Mesothelial cell of epicardium (in vitro differentiated cells): ENCODE data around the gene LRRC3B. TPM values are rescaled to one million over a fixed set of nuclear protein-coding genes. Genes with fewer than 3 reads are reported as not detected.
A peak's percentile ranks its signal among the peaks of the same experiment; 100 is the strongest.

Experiments used
- DNase-seq, 2 experiments: peaks; one replicate each; pipeline ENCODE4 v3.0.0; 2021; ENCODE audit warnings: low spot score in 2 of 2; ENCODE audit not compliant: unreplicated experiment in 2 of 2
- H3K27ac Mint-ChIP-seq: 2 replicates; pipeline ENCODE4 v1.8.0; 2021; ENCODE audit warnings: mixed read lengths
- H3K27me3 Mint-ChIP-seq: 2 replicates; pipeline ENCODE4 v1.8.0; 2021; ENCODE audit warnings: low read depth, mixed read lengths
- H3K36me3 Mint-ChIP-seq: 2 replicates; pipeline ENCODE4 v1.8.0; 2021; ENCODE audit warnings: mixed read lengths
- H3K4me1 Mint-ChIP-seq: 2 replicates; pipeline ENCODE4 v1.8.0; 2021; ENCODE audit warnings: mixed read lengths
- H3K4me3 Mint-ChIP-seq: 2 replicates; pipeline ENCODE4 v1.8.0; 2021; ENCODE audit warnings: mild to moderate bottlenecking, moderate library complexity, mixed read lengths
- H3K9me3 Mint-ChIP-seq: 2 replicates; pipeline ENCODE4 v1.8.0; 2021; ENCODE audit warnings: mixed read lengths
- total RNA-seq: library from RNA; stranded (reverse); gene quantifications from 3 replicates; pipeline ENCODE4 v1.2.1, GENCODE V29; 2021
- TF ChIP-seq, protein P1 (sequence below): fragments of 200-600 bp; sonication (generic); IDR thresholded peaks from one replicate; pipeline ENCODE4 v1.5.0; 2021; ENCODE audit warnings: antibody characterized with exemption; ENCODE audit not compliant: unreplicated experiment

Gene LRRC3B
- total RNA-seq, 1 donor from 2014 or later = 0.34 TPM

DNA sequence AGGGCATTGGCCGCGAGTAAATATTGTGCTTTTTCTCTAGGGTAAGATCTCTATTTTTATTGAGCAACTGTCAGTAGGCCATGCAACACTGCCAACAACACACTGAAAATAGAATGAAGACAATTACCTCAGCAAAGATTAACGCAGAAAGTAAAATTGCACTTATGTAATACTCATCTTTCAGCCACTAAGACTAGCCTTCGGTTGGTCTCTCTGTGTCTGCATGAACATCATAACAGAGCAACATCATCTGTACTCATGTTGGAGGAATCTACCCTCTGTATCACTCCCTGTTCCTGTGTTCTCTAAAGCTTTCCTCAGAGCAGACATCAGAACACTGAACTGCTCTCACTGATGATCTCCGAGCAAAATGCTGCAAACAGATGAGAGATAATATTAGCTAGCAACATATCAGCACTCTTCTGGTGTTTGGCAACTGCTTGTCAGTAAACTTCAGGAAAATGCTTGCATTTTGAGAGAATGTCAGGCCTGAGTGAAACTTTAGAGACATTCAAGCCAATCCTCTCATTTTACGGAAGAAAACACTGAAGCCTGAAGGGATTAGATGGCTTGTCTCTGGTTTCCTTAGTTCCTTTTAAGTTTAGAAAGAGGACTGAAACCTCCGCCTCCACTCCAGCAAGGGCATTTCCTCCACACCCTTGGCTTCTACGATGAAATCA lies 8.4 kb upstream of the LRRC3B start:
- Mint-ChIP-seq H3K4me1 (no peaks in the 10 kb centered on the region), H3K36me3 (no peaks in the 10 kb centered on the region), H3K9me3 (no peaks in the 10 kb centered on the region), H3K4me3 (no peak overlapping the region), H3K27ac (no peak overlapping the region), H3K27me3 (peaks cover 44% of the 10 kb centered on the region)
- TF ChIP-seq, protein P1, sequence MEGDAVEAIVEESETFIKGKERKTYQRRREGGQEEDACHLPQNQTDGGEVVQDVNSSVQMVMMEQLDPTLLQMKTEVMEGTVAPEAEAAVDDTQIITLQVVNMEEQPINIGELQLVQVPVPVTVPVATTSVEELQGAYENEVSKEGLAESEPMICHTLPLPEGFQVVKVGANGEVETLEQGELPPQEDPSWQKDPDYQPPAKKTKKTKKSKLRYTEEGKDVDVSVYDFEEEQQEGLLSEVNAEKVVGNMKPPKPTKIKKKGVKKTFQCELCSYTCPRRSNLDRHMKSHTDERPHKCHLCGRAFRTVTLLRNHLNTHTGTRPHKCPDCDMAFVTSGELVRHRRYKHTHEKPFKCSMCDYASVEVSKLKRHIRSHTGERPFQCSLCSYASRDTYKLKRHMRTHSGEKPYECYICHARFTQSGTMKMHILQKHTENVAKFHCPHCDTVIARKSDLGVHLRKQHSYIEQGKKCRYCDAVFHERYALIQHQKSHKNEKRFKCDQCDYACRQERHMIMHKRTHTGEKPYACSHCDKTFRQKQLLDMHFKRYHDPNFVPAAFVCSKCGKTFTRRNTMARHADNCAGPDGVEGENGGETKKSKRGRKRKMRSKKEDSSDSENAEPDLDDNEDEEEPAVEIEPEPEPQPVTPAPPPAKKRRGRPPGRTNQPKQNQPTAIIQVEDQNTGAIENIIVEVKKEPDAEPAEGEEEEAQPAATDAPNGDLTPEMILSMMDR = no peak
- DNase-seq = no peak

DNA sequence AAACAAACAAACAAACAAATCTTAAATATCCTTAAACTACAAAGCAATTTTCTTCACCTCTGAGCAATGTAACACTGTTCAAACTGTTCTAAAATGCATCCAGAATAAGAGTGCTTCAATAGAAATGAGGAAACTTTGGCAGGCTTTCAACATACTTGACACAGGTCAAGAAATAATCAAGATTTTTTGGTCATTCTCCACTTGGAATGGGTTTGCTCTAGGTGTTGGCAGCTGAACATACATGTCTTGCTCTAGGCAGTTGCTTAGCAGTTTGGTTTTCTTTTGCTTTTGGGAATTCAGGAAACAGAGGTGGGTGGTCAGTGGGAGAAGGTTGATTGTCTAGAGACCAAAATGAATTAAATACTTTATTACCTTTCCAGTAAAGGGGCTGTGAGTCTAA lies 1.4 kb upstream of the LRRC3B start:
- Mint-ChIP-seq H3K4me1 (peaks cover 30% of the 10 kb centered on the region), H3K9me3 (no peaks in the 10 kb centered on the region), H3K4me3 (no peak overlapping the region), H3K36me3 (no peaks in the 10 kb centered on the region), H3K27me3 (peaks cover 92% of the 10 kb centered on the region), H3K27ac (no peak overlapping the region)
- DNase-seq = no peak
- TF ChIP-seq, protein P1 = no peak

DNA sequence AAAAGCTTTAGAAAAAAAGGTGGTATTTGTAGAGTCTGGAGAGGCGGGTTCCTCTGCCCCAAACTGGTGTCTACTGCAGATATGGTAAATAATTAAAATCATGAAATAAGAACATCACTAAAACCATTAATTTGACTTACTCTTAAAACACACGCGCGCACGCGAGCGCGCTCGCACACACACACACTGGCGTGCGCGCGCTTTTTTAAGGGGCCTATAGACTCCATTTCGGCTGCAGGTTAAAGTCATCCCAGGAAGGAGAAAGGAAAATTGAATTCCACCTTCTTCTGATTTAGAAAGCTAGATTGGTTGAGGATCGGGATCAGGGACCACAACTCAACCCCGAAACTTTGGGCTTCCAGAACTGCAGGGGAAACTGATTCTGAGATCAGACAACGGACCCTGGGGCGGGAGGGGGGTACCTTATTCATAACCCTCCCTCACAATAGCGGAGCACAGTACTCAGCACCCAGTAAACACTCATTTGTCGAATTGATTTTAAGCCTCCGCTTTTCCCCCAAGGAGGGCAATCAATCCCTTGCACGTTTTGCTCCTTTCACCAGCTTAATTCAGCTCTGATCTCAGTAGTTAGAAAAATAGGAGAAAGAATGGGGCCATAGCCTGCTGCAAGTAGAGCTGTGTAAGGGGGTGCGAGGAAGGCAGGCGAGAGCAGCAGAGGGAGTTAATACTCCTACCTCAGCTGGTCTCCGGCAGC lies 509 bp upstream of the LRRC3B start:
- Mint-ChIP-seq H3K9me3 (no peaks in the 10 kb centered on the region), H3K27me3 (peaks cover 88% of the 10 kb centered on the region), H3K4me1 (peaks cover 30% of the 10 kb centered on the region), H3K27ac (no peak overlapping the region), H3K36me3 (no peaks in the 10 kb centered on the region), H3K4me3 (peak overlapping the region; percentile 72)
- DNase-seq = no peak
- TF ChIP-seq, protein P1 = no peak

DNA sequence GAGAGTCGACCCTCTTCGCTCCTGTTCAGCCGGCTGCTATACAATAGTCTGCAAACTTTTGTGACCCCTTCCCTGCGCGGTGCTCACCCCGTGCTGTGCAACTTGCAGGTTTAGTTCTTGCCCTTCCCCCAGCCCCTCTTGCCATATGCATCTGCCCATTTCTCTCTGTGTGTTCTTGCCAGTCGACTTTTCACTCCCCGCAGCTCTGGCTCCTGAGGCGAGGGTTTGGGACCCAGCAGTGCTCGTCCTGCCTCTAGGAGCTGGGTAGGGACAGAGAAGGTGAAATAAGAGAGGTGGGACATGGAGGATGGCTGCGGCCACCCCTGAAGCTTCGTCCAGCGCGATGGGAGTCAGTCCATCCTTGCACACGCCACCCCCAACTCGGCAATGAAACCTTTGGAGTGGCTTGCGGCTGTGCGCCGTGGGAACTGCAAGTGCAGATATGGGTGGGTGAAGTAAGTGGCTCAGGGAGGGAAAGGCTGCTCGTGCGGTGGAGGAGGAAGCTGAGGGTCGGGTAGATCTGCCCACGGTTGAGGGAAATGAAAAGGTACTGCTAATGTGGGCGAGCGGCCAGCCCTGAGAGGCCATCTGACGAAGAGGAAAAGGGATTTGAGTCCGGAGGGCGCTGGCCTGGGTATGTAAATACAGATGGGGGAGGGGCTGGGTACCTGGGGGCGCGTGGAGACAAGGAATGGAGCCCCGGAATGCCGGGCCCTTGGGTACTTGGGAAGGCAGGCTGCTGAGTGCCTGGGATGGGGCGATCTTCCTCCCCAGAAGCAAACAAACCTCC lies 1.0 kb downstream of the LRRC3B start:
- H3K27ac Mint-ChIP-seq = no peak overlapping the region
- TF ChIP-seq, protein P1 = no peak
- no peaks in the 10 kb centered on the region for H3K9me3 Mint-ChIP-seq
- peaks cover 30% of the 10 kb centered on the region for H3K4me1 Mint-ChIP-seq
- H3K4me3 Mint-ChIP-seq = peak overlapping the region; percentile 62
- no peaks in the 10 kb centered on the region for H3K36me3 Mint-ChIP-seq
- DNase-seq = no peak
- H3K27me3 Mint-ChIP-seq = peaks cover 81% of the 10 kb centered on the region

DNA sequence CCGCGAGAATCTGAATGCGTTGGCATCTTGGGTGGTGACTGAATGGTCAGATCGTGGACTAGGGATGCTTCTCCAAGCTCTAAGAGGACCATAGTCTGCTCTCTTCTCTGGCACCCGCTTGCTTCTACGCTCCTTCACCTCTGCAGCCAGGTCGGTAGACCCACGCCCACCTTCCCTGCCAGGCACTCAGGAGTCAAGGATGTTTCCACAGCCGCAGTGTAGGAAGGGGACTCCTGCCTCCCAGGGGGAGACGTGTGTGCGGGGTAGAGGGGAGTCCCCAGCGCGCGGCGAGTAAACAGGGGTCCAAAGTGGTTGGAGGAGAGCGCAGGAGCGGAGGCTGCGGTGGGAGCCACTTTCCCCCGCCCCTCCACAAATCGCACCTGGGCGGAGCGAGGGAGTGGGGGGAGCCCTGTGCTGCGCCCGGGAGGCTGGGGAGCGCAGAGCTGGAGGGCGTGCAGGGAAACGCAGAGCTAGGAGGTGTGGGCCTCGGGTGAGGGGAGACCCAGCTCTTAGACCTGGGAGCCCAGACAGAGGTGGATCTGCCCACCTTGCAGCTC lies 1.7 kb downstream of the LRRC3B start:
- Mint-ChIP-seq H3K4me1 (peaks cover 30% of the 10 kb centered on the region), H3K4me3 (peak overlapping the region; percentile 62), H3K9me3 (no peaks in the 10 kb centered on the region)

More for the DNA sequence above, 1.7 kb downstream of the LRRC3B start:
- DNase-seq = no peak
- Mint-ChIP-seq H3K27ac (no peak overlapping the region), H3K27me3 (peaks cover 75% of the 10 kb centered on the region), H3K36me3 (no peaks in the 10 kb centered on the region)
- TF ChIP-seq, protein P1 = no peak
